H7 (cell line): ENCODE results near the gene KIF2C. TPM values are rescaled to one million over a fixed set of nuclear protein-coding genes. Genes with fewer than 3 reads are reported as not detected.

ENCODE experiments used
- DNase-seq: peaks from one replicate; pipeline ENCODE4 v3.0.0; 2012
- H3K27me3 ChIP-seq: 2 replicates; pipeline ENCODE4 v1.6.0; 2011; ENCODE audit warnings: mild to moderate bottlenecking, low read length; ENCODE audit not compliant: control insufficient read depth, insufficient read depth
- H3K36me3 ChIP-seq: replicated peaks from 2 replicates; pipeline ENCODE4 v1.5.1; 2011; ENCODE audit warnings: low read length; ENCODE audit not compliant: control insufficient read depth, insufficient read depth
- H3K4me3 ChIP-seq: 2 replicates; pipeline ENCODE4 v1.5.1; 2011; ENCODE audit warnings: low read depth, mild to moderate bottlenecking, control low read depth, low read length, moderate library complexity; ENCODE audit not compliant: insufficient read depth
- total RNA-seq: library from RNA; depleted of rRNA; stranded (reverse); fragments of >200 nt; shearing (Covaris generic); gene quantifications from 2 replicates; pipeline ENCODE4 v1.2.3, GENCODE V29; 2014

Gene KIF2C
- total RNA-seq, 1 experiment from 2014 or later: 164 TPM

DNA sequence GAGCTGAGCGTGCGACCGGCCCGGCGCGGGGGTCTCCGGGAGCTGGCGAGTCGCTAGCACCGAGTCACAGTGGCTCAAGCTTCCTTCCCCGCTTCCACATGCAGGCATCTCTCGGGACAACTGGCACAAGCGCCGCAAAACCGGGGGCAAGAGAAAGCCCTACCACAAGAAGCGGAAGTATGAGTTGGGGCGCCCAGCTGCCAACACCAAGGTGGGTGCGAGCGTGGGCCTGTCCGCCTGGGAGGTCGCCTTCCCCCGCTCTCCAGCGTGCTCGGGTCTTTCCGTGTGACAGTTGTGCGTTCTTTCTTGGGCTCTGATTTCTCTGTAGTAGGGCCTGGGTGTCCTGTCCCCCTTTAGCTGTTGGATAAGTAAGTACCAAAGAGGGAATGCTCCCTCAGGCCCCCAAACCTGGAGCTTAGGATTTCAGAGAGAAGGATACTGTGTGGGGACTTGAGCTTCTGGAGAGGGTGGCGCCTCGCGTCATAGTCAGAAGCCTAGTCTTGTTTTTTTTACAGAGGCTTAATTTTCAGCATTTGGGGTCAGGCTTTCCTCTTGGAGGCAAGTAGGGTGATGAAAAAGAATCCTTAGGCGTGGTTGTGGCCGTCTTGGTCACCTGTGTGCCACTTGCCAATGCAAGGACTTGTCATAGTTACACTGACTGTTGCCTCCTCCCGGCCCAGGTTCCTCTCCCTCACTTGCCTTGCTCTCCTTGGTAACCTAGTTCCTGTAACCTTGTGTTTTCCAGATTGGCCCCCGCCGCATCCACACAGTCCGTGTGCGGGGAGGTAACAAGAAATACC lies 36.5 kb downstream of the KIF2C start:
- Histone ChIP-seq H3K36me3 (peaks cover 28% of the 10 kb centered on the region), H3K4me3 (peak overlapping the region; percentile 100), H3K27me3 (no peaks in the 10 kb centered on the region)
- no peak for DNase-seq

DNA sequence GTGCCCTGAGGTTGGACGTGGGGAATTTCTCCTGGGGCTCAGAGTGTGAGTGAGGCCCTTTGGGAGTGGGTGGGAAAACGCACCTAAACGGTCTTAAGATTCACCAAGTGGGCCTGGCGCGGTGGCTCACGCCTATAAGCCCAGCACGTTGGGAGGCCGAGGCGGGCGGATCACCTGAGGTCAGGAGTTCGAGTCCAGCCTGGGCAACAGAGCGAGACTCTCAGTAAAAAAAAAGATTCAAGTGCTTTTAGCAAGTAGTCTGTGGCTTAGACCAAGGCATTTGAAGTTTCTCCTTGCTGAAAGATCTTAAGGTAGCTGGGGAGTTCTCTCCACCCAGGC lies 37.1 kb downstream of the KIF2C start:
- H3K36me3 ChIP-seq: peaks cover 28% of the 10 kb centered on the region
- peak overlapping the region; percentile 100 for H3K4me3 ChIP-seq
- H3K27me3 ChIP-seq: no peaks in the 10 kb centered on the region
- no peak for DNase-seq

DNA sequence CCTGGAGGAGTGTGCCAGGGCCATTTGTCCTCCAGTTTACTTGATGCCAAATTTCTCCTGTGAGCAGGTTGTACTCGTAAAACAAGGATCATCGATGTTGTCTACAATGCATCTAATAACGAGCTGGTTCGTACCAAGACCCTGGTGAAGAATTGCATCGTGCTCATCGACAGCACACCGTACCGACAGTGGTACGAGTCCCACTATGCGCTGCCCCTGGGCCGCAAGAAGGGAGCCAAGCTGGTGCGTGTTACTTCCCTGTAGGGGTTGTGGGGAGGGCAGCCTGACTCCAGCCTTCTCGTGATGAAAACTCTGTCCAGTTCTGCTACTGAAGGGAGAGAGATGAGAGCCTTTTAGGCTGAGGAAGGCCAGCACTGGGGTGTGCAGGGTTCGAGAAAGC lies 37.9 kb downstream of the KIF2C start:
- Histone ChIP-seq H3K27me3 (no peaks in the 10 kb centered on the region), H3K36me3 (peaks cover 28% of the 10 kb centered on the region), H3K4me3 (no peak overlapping the region)
- no peak for DNase-seq

DNA sequence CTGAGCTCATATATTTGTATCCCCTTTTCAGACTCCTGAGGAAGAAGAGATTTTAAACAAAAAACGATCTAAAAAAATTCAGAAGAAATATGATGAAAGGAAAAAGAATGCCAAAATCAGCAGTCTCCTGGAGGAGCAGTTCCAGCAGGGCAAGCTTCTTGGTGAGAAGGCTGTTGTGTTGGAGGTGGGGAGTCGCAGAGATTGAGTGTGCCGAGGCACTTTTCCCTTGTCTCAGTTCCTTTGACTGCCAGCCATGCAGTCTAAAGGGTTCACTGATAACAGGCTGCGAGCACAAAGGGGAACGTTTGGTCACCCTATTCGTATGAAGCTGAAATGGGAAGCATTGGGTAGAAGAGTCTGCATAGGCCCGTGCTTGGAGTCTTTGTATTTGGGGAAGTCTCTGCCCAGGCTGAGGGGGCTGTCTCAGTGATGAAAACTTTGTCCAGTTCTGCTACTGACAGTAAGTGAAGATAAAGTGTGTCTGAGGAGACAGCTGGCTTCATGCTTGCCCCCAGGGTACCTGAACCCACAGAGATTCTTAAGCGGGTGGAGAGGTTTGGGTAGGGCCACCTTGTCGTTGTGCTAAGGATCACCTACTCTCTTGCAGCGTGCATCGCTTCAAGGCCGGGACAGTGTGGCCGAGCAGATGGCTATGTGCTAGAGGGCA lies 38.5 kb downstream of the KIF2C start:
- no peaks in the 10 kb centered on the region for H3K27me3 ChIP-seq
- H3K36me3 ChIP-seq: peaks cover 28% of the 10 kb centered on the region
- no peak overlapping the region for H3K4me3 ChIP-seq
- no peak for DNase-seq

DNA sequence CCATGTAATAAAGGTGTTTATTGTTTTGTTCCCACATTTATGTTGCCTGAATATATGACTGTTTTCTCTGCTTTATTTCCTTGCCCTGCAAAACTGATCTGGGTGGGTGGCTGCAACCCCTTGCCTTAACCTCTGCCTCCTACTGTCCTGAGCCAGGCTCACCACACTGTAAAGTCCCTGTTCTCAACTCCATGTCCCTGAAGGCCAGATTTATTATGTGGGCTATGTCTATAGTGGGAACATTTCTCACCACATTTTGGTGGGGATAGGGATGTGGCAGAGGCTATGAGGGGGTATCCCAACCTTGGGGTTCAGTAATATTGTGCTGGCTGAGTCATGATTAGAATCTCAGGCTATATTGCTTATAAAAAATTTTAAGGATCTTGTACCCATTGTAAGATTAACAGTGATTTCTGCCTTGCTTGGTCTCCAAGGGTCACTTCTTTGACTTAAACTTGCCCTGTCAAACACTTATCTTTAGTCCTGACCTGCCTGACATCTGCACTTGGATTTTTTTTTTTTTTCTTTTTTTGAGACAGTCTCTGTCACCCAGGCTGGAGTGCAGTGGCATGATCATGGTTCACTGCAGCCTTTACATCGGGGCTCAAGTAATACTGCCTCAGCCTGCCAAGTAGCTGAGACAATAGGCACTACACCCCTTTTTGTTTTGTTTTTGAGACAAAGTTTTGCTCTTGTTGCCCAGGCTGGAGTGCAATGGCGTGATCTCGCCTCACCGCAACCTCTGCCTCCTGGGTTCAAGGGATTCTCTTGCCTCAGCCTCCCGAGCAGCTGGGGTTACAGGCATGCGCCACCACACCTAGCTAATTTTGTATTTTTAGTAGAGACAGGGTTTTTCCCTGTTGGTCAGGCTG lies 39.3 kb downstream of the KIF2C start:
- DNase-seq: no peak
- Histone ChIP-seq H3K36me3 (peaks cover 28% of the 10 kb centered on the region), H3K27me3 (peaks cover 4% of the 10 kb centered on the region; the same call in 1 of the 2 replicates), H3K4me3 (no peak overlapping the region)

DNA sequence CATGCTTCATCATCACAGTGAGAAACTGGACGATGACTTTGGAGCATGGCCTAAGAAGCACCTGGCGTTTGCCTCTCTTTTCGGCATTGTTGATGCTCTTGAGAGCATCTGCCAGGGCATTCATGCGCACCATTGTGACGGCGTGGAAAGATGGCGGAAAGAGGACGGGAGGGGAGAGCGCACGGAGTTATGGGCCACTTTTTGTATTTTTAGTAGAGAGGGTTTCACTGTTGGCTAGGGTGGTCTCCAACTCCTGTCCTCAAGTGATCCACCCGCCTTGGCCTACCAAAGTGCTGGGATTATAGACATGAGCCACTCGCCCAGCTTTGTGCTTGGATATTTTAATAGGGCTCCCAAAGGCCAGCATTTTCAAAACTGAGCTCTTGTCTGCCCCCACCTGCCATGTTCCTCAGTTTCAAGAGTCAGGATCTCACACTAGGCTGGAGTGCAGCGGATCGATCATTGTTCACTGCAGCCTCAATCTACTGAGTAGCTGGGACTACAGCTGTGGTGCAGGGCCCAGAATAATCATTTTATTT lies 41.0 kb downstream of the KIF2C start:
- Histone ChIP-seq H3K36me3 (peaks cover 28% of the 10 kb centered on the region), H3K27me3 (peaks cover 12% of the 10 kb centered on the region), H3K4me3 (no peak overlapping the region)
- DNase-seq: no peak

DNA sequence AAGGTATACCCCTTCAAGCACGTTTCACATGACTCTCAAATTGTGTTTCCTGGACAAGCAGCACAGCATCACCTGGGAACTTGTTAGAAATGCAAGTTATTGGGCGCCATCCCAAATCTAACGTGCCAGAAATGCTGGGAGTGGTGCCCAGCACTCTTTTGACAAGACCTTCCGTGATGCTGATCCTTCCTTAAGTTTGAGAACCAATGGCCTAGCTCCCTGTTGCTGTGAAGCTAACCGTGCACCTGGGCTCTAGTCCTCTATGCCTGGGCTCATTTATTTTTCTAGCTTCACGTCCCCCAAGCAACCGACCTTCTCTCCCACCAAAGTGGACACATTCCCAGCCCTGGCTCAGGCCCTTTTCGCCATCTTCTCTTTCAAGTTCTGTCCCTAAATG lies 44.1 kb downstream of the KIF2C start:
- DNase-seq: no peak
- Histone ChIP-seq H3K36me3 (peaks cover 2% of the 10 kb centered on the region), H3K4me3 (peak overlapping the region; percentile 41), H3K27me3 (peaks cover 23% of the 10 kb centered on the region)

DNA sequence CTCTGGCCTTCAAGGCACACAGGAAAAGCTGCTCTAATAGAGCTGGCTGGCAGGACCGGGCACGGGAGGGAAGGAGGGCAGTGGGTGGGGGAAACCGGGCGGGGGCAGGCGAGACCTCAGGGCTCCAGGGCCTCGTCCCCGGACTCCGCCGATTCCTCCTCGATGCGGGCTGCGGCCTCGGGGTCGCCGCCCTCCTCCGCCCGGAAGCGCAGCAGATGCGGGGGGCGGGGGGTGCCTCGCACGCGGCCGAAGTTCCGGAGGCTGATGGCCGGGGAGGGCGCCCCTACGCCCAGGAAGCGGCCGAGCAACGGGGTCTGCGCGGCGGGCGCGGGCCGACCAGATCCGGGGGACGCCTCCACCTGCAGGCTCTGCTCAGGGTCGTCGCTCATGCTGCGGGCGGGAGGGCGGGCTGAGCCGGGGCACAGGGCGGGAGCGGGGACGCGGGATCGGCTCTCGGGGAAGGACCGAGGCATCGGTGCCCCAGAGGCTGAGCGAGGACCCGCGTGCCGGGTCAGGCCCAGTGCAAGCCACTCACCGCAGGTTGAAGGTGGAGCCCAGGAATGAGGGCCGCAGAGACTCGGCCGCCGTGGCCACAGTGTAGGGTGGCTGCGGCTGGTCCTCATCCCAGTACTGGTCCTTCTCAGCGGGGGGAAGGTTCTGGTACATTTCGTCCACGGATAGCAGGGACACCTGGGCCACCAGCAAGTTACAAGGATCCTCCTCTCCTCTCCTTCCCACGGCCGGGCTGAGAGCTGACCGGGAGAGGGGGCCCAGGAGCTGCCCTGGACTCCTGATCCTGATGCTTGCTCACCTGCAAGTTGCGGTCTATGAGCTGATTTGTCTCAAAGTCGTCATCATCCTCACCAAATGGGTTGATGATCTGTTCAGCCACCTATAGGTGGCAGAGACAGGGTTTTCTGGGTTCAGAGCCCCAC lies 44.7 kb downstream of the KIF2C start:
- H3K36me3 ChIP-seq: no peaks in the 10 kb centered on the region
- H3K4me3 ChIP-seq: peak overlapping the region; percentile 41
- DNase-seq: peak; percentile 85
- H3K27me3 ChIP-seq: peaks cover 23% of the 10 kb centered on the region

DNA sequence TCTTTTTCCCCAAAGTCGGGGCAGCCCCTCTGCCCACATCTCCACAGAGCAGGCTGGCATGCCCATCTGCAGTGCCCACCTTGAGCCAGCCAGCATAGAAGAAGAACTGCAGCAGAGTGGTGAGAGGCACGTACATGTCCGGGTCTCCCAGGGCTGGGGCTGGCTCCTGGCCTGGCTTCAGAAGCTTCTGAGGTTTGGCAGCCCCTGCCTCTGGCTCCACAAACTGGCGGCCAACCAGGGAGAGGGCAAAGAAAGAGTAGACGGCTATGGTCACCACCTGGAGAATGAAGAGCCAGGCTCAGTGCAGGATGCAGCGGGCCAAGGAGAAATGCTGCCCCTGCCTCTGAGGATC lies 45.4 kb downstream of the KIF2C start:
- H3K36me3 ChIP-seq: no peaks in the 10 kb centered on the region
- peaks cover 23% of the 10 kb centered on the region for H3K27me3 ChIP-seq
- no peak for DNase-seq
- no peak overlapping the region for H3K4me3 ChIP-seq

DNA sequence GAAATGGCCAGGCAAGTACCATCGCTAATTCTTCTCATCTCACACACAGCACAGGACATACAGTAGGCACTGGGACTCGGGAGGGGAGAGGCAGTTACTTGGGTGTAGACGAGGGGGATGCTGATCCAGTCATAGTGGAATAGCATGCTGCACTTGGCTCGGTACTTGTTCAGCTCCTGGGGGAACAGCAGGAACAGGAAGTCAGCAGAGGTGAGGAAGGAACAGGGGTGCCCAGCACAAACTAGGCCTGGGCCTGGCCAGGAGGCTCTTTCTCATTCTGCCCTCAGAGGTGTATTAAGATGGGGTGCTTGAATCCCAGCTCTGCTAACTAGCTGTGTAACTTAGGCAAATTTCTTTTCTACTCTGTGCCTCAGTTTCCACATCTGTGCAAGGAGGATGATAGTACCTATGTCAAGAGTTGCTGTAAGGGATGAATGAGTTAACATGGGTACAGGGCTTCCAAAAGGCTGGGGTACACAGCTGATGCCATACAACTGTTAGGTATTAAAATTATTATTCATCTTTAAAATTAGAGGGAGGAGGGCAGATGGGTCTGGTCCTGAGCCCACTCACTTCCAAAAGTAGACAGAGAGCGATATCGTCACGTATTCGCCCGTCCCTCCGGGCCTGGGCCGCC lies 46.0 kb downstream of the KIF2C start:
- Histone ChIP-seq H3K27me3 (peaks cover 23% of the 10 kb centered on the region), H3K4me3 (peak overlapping the region; percentile 54), H3K36me3 (no peaks in the 10 kb centered on the region)
- DNase-seq: no peak

DNA sequence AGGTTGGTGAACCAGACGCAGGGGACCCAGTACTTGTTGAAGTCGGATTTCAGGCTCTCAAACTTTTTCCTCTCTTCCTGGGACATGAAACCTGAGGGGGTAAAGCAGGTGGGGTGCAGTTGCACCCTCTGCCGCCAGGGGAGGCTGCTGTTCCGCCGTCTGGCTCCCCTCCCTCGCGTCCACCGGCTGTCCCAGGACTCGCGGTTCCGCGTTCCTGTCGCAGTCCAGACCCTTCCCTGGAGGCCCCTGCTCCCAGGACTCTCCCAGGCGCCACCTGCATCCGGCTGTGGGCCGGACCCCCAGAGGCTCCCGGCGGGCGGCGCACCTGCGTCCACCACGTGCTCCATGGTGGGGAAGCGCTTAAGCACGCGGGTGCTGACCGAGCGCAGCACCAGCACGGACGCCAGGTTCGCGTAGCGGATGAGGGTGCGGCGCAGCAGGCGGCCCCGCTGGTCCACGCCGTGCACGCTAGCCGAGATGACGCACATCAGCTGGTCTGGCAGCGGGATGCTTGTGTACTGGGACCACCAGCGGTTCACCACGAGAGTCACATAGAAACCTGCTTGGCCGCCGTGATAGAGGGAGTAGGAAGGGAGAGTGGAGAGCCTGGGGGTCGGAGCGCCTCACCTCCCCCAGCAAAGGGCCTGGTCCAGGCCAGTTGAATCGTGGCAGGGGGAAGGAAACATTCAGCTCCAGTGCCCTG lies 46.7 kb downstream of the KIF2C start:
- peaks cover 23% of the 10 kb centered on the region for H3K27me3 ChIP-seq
- peak; percentile 92 for DNase-seq
- H3K4me3 ChIP-seq: peak overlapping the region; percentile 54
- no peaks in the 10 kb centered on the region for H3K36me3 ChIP-seq

DNA sequence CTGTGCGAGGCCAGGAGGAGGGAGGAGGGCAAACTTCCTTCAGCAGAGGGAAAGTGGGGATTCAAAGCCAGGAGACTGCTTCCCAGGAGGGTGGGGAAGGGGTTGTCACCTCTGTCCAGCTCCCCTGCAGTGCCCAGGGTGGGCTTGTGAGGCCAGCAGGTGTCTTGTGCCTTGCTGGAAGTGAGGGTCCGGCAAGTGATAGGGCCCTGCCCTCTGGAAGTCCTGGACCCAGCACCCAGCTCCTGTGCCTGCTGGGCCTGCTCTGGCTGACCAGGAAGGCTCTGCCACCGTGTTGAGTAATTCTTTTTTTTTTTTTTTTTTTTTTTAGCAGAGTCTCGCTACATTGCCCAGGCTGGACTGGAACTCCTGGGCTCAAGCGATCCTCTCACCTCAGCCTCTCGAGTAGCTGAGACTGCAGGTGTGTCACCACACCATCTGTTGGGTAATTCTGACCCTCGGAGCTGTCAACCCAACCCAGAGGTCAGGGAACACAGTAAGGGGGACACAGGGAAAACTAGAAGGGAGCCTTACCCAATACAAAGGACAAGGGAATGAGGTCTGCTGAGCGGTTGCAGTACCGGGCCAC lies 47.3 kb downstream of the KIF2C start:
- no peak for DNase-seq
- Histone ChIP-seq H3K27me3 (peaks cover 23% of the 10 kb centered on the region), H3K4me3 (peak overlapping the region; percentile 54), H3K36me3 (no peaks in the 10 kb centered on the region)

DNA sequence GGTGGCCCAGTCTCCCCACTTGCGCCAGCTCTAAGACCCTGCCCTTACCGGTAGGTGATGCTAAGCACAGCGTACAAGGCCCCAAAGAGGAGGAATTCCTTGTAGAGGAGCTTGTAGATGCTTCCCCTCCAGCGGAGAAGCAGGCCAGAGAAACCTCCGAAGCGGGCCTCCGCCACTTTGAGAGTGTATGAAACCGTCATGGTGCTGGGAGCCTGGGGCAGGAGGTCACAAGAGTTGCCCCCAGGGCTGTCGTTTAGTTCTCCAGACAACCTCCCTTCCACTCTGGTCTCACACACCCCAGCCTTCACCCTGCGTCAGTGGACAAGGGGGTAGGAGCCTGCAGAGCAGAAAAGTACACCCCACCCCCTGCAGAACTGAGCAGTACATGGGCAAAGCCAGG lies 47.9 kb downstream of the KIF2C start:
- DNase-seq: no peak
- no peak overlapping the region for H3K4me3 ChIP-seq
- H3K36me3 ChIP-seq: no peaks in the 10 kb centered on the region
- H3K27me3 ChIP-seq: peaks cover 23% of the 10 kb centered on the region
